Thyroid gland (tissue), 4 donors: ENCODE data around the gene HEATR9.

Experiments used
- POLR2A ChIP-seq, 2 donors: fragments of 450-650 bp; IDR thresholded peaks; one replicate each; pipeline ENCODE4 v1.6.1; 2017; ENCODE audit warnings: antibody characterized with exemption in 2 of 2, mild to moderate bottlenecking in 2 of 2, moderate library complexity in 1 of 2
- TF ChIP-seq, protein P1 (sequence below), 6 experiments: fragments of 200-600 bp in 3 of 6; fragments of 450-650 bp in 3 of 6; sonication (generic) in 3 of 6; IDR thresholded peaks; one replicate each; pipeline ENCODE4 v1.5.1; 2016 to 2019; ENCODE audit warnings: antibody characterized with exemption in 6 of 6, mild to moderate bottlenecking in 2 of 6, inconsistent platforms in 1 of 6, moderate library complexity in 1 of 6

GRCh38 chr17:35819455-35819854 is 49.2 kb downstream of the HEATR9 start:
- TF ChIP-seq, protein P1, sequence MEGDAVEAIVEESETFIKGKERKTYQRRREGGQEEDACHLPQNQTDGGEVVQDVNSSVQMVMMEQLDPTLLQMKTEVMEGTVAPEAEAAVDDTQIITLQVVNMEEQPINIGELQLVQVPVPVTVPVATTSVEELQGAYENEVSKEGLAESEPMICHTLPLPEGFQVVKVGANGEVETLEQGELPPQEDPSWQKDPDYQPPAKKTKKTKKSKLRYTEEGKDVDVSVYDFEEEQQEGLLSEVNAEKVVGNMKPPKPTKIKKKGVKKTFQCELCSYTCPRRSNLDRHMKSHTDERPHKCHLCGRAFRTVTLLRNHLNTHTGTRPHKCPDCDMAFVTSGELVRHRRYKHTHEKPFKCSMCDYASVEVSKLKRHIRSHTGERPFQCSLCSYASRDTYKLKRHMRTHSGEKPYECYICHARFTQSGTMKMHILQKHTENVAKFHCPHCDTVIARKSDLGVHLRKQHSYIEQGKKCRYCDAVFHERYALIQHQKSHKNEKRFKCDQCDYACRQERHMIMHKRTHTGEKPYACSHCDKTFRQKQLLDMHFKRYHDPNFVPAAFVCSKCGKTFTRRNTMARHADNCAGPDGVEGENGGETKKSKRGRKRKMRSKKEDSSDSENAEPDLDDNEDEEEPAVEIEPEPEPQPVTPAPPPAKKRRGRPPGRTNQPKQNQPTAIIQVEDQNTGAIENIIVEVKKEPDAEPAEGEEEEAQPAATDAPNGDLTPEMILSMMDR (IDR thresholded peaks at IDR 0.05): no peak
- no peak for TF ChIP-seq POLR2A (IDR thresholded peaks at IDR 0.05)
